DLD1 (cell line): ENCODE data around the gene AGR2.
"Not testable (repeated sequence)": the region's sequence is repeated elsewhere in the genome, so short reads cannot be mapped to it uniquely, and the experiment has no call there.

Source experiments
- in situ Hi-C: cut with HindIII; loops from 2 replicates; pipeline ENCODE4 v1.10.0; 2017; ENCODE audit warnings: low sequenced_read_pairs

The AGR2 gene

DNA sequence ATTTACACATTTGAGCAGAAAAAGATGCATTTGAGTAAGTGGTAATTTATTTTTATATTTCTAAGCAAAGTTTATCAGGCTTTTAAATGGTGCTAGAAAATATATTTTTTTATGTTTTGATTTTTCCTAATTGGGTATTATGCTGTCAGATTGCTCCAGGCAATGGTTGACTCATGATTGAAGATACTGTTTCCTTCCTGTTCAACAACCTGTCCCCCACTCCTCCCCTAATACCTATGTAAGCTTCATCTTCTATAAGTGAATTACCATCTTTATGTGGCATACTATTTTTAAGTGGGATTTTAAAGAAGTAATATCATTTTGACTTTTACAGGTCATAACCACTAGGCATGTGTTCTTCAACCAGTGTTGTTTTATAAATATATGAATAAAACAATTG lies 29.8 kb downstream of the AGR2 start:
- in situ Hi-C loops, result no loop called here

GRCh38 chr7:16774294-16774693 lies 30.5 kb downstream of the AGR2 start:
- in situ Hi-C loops, result no loop called here

- in situ Hi-C loops, result no loop called here
Observed at GRCh38 chr7:16773884-16774283, 30.9 kb downstream of the AGR2 start.

GRCh38 chr7:16773326-16773725 lies 31.5 kb downstream of the AGR2 start:
- in situ Hi-C loops, result no loop called here

- in situ Hi-C loops, result no loop called here
Observed at GRCh38 chr7:16770657-16771329, 34.0 kb downstream of the AGR2 start.

- in situ Hi-C loops, result not testable (repeated sequence)
Observed at GRCh38 chr7:16769994-16770393, 34.8 kb downstream of the AGR2 start.

DNA sequence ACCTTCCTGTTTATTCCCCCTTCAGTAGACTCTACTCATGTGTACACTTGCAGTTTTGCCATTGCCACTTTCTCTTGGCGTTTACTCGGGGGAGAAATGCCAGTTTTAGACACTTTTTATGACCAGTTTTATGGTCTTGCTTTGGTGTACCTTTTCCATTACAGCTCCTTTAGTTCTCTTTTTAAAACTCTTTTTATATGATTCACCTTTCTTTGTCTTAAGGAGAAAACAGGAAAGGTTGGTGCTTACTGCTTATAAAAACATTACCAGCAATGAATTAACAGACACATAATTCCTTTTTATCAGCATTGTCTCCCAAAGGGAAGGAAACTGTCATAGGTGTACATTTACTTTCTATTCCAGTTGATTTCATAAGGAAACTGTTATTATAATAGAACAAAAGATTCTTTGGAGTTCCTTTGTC lies 39.4 kb downstream of the AGR2 start:
- in situ Hi-C loops, result no loop called here

GRCh38 chr7:16764942-16765341 lies 39.9 kb downstream of the AGR2 start:
- in situ Hi-C loops, result no loop called here

GRCh38 chr7:16762177-16762576 lies 42.6 kb downstream of the AGR2 start:
- in situ Hi-C loops, result no loop called here

DNA sequence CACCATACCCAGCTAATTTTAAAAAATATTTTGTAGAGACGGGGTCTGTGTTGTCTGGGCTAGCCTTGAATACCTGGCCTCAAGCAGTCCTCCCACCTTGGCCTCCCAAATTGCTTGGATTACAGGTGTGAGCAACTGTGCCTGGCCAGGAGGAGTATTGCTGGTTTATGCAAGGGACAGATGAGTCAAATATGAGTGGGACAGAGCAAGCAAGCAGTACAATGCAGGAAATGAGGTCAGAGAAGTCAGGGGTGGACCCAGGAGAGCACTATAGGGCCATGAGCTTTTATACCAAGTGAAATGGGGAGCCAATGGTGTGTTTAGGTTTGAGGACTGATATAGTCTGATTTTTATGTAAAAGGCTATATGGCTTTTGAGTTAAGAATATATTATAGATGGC lies 45.0 kb downstream of the AGR2 start:
- in situ Hi-C loops, result no loop called here

- in situ Hi-C loops, result no loop called here
Observed at GRCh38 chr7:16758631-16759611, 45.9 kb downstream of the AGR2 start.

GRCh38 chr7:16758036-16758435 lies 46.8 kb downstream of the AGR2 start:
- in situ Hi-C loops, result no loop called here

GRCh38 chr7:16755397-16755796 lies 49.4 kb downstream of the AGR2 start:
- in situ Hi-C loops, result no loop called here

GRCh38 chr7:16754856-16755317 lies 49.9 kb downstream of the AGR2 start:
- in situ Hi-C loops, result no loop called here

GRCh38 chr7:16753932-16754855 lies 50.6 kb downstream of the AGR2 start:
- in situ Hi-C loops, result no loop called here

DNA sequence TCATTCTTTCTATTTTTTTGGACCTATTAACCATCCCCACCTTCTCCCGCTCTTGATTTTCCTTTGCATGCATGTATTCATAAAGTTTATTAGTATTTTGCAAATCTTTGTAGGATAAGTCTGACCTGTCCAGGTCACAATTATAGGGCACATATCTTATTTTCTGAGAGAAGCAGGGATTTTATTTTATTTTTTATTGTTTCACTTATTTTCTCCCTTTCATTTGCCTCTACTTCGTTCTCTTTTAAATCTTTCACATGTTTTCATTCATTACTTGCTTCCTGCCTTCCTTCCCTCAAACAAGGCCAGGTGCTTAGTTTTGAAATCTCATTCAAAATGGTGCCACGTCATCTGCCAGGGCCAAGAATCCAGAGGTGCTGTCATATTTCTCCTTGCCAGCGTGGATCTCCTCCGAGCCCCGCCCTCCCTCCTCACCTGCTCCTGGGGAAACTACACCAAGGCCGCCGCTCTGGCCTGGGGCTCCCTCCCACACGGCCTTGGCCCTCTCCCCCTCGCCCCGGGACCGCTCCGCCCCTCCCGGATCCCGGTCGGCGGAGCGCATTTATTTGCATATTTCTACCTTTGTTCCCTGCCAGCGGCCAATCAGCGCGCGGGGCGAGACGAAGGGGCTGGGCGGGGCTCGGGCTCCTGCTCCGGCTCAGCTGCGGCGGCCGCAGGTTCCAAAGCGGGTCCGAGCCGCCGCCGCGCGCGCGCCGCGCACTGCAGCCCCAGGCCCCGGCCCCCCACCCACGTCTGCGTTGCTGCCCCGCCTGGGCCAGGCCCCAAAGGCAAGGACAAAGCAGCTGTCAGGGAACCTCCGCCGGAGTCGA lies 51.5 kb downstream of the AGR2 start, which contains the start of gene TSPAN13:
Gene TSPAN13, plus strand, starts transcription at position 654 of the 830 bp plus-strand sequence. CDS start 213 bp downstream, outside the sequence.
- in situ Hi-C loops, result no loop called here

DNA sequence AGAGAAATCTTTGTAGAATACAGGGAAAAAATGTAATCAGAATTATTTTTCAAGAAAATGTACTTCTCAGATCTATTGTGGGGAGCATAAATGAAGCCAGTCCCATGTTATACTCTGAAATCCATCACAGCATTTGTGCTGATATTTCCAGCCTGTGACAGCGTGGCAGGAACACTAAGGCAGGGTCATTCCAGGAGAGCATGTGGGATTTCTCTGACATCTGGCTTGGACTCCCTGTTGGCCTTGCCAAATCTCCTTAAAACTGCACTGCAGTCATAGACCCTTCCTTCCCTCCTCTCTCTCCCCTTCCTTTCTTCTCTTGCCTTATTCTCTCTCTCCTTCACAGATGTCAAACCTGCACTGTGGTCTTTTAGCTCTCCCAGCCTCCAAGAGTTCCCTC lies 57.7 kb downstream of the AGR2 start:
- in situ Hi-C loops, result no loop called here

DNA sequence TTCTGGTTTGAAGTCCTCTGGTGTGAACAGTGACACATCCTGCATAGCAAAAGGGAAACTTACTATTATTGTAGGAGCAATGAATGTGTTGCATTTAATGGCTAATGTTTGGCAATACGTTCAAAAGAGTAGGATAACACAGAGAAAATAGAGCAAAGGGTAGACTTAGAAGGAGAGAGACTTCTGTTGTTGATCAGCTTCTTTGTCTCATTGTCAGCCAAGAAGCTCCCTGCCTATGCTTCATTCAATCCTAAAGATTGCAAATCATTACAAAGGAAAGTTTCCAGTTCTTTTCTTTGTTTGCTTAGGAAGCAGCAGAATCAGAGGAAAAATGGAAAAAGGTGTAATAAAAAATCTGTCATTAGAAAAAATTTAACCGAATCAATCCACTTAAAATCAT lies 59.2 kb downstream of the AGR2 start:
- in situ Hi-C loops, result no loop called here

DNA sequence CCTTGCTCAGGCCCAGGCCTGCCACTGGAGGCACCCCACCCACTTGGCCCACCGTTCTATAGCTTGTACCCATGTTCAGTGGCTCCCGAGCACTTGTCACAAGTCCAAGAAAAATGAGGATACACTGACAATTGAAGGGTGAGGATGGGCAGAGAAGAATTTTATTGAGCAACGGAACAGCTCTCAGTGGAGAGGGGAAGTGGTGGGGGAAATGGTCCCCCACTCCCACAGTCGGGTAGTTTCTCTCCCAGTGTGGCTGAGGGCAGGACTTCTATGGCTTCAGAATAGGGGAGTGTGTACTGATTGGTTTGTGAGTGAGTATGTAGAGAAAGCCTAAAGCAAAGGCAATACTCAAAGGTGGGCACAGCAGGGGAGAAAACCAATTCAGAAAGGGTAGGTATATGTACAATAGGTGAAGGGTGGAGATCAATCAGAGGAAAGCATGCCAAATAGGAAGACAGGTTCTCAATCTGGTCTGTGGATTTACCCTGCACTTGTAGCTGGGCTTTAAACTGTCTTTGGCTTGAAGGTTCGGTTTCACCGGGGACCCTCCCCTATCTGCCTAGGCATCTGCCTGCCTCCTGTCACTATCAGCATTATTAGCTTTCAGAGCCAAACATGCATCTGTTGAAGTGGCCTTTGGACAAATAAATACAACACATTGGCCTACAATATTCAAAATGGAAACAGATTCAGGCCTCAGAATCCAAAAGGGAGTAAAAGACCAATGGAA lies 60.1 kb downstream of the AGR2 start:
- in situ Hi-C loops, result no loop called here
